ENCODE data around the gene HSH2D.

HSH2D gene

GRCh38 chr19:16121141-16121540 is 22.3 kb upstream of the HSH2D start:
- DNase-seq = no peak

GRCh38 chr19:16121967-16122366 is 21.5 kb upstream of the HSH2D start:
- DNase-seq = no peak

GRCh38 chr19:16124953-16125352 is 18.5 kb upstream of the HSH2D start:
- DNase-seq = no peak

- no peak for DNase-seq
These were observed 17.6 kb upstream of the HSH2D start for GRCh38 chr19:16125737-16126495.

- no peak for DNase-seq
These were observed 16.4 kb upstream of the HSH2D start for GRCh38 chr19:16127080-16127479.

GRCh38 chr19:16127776-16128371 is 15.6 kb upstream of the HSH2D start:
- DNase-seq = no peak

- DNase-seq = no peak
These were observed 11.8 kb upstream of the HSH2D start for GRCh38 chr19:16131648-16132047.

- DNase-seq = no peak
These were observed 9.7 kb upstream of the HSH2D start for GRCh38 chr19:16133818-16134217.

GRCh38 chr19:16134510-16134909 is 9.0 kb upstream of the HSH2D start:
- DNase-seq = no peak

- no peak for DNase-seq
These were observed 7.9 kb upstream of the HSH2D start for GRCh38 chr19:16135430-16136127.

GRCh38 chr19:16136185-16136999 is 7.1 kb upstream of the HSH2D start:
- no peak for DNase-seq

- DNase-seq = no peak
These were observed 3.7 kb upstream of the HSH2D start for GRCh38 chr19:16139752-16140151.

GRCh38 chr19:16141043-16141442 is 2.4 kb upstream of the HSH2D start:
- no peak for DNase-seq

GRCh38 chr19:16142032-16142580 is 1.4 kb upstream of the HSH2D start:
- no peak for DNase-seq

GRCh38 chr19:16144216-16144581 is 714 bp downstream of the HSH2D start:
- DNase-seq = no peak

GRCh38 chr19:16146112-16146511 is 2.6 kb downstream of the HSH2D start:
- no peak for DNase-seq

- no peak for DNase-seq
These were observed 5.2 kb downstream of the HSH2D start for GRCh38 chr19:16148443-16149229.

- DNase-seq = no peak
These were observed 10.3 kb downstream of the HSH2D start for GRCh38 chr19:16153582-16154336.

- no peak for DNase-seq
These were observed 11.1 kb downstream of the HSH2D start for GRCh38 chr19:16154557-16154956.

- DNase-seq = no peak
These were observed 11.6 kb downstream of the HSH2D start for GRCh38 chr19:16155128-16155527.

- DNase-seq = no peak
These were observed 13.4 kb downstream of the HSH2D start for GRCh38 chr19:16156904-16157303.
